Ascending aorta (tissue), 2 donors: ENCODE data around the gene SNRPA1. TPM values are rescaled to one million over a fixed set of nuclear protein-coding genes. Genes with fewer than 3 reads are reported as not detected.
A peak's percentile ranks its signal among the peaks of the same experiment; 100 is the strongest.

Experiments used
- DNase-seq, 2 donors: peaks; one replicate each; pipeline ENCODE4 v3.0.0-alpha.2; 2019; ENCODE audit warnings: low spot score in 2 of 2
- H3K27ac ChIP-seq, 2 donors: fragments of 200-600 bp; sonication (generic); one replicate each; pipeline ENCODE4 v1.5.1; 2016 to 2017; ENCODE audit warnings: mild to moderate bottlenecking in 1 of 2
- H3K27me3 ChIP-seq: fragments of 200-600 bp; sonication (generic); one replicate; pipeline ENCODE4 v1.5.1; 2017
- H3K36me3 ChIP-seq, 2 donors: fragments of 200-600 bp; sonication (generic); one replicate each; pipeline ENCODE4 v1.5.1; 2016
- H3K4me1 ChIP-seq, 2 donors: fragments of 200-600 bp; sonication (generic); one replicate each; pipeline ENCODE4 v1.5.1; 2016 to 2017; ENCODE audit warnings: mild to moderate bottlenecking in 1 of 2
- H3K4me3 ChIP-seq, 2 donors: fragments of 200-600 bp; sonication (generic); one replicate each; pipeline ENCODE4 v1.5.1; 2016 to 2017; ENCODE audit warnings: mild to moderate bottlenecking in 1 of 2
- H3K9me3 ChIP-seq, 2 donors: fragments of 200-600 bp; sonication (generic); one replicate each; pipeline ENCODE4 v1.5.1; 2016
- intact Hi-C: fragments of 100-400 bp; cut with DNase I; formaldehyde crosslinking; loops from one replicate; pipeline ENCODE4 v1.15.1; 2023
- total RNA-seq: library from RNA; depleted of rRNA; stranded (reverse); fragments of >200 nt; gene quantifications from one replicate; pipeline ENCODE4 v1.1.0, GENCODE V29; 2016
- TF ChIP-seq, protein P1 (sequence below), 3 experiments: fragments of 200-600 bp in 2 of 3; fragments of 450-650 bp in 1 of 3; sonication (generic) in 2 of 3; IDR thresholded peaks; one replicate each; pipeline ENCODE4 v1.5.1; 2016 to 2019; ENCODE audit warnings: antibody characterized with exemption in 3 of 3, mild to moderate bottlenecking in 1 of 3, moderate library complexity in 1 of 3

SNRPA1 gene
- total RNA-seq, 1 donor from 2014 or later, result 17.8 TPM

DNA sequence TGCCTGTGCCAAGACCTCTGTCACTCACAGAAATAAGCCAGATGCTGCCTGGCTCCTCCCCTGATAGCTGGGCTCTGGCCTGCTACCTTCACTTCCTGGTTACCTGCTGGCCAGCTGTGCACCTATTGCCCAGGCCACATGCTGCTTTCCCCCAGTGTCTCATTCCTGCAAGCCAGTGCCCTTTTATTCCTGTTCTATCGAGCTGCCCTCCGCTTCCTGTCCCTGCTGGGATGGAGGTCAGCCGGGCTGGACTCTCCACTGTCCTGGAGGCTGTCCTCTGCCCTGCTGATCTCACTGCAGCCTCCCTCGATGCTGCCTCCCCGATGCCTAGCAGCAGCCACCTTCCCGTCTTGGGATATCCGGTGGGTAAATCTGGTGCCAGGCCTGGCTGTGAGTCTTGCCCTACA is 37.0 kb upstream of the SNRPA1 start:
- TF ChIP-seq, protein P1, sequence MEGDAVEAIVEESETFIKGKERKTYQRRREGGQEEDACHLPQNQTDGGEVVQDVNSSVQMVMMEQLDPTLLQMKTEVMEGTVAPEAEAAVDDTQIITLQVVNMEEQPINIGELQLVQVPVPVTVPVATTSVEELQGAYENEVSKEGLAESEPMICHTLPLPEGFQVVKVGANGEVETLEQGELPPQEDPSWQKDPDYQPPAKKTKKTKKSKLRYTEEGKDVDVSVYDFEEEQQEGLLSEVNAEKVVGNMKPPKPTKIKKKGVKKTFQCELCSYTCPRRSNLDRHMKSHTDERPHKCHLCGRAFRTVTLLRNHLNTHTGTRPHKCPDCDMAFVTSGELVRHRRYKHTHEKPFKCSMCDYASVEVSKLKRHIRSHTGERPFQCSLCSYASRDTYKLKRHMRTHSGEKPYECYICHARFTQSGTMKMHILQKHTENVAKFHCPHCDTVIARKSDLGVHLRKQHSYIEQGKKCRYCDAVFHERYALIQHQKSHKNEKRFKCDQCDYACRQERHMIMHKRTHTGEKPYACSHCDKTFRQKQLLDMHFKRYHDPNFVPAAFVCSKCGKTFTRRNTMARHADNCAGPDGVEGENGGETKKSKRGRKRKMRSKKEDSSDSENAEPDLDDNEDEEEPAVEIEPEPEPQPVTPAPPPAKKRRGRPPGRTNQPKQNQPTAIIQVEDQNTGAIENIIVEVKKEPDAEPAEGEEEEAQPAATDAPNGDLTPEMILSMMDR (IDR thresholded peaks at IDR 0.05), result no peak
- no peak for DNase-seq
- intact Hi-C loops, result no loop called here

DNA sequence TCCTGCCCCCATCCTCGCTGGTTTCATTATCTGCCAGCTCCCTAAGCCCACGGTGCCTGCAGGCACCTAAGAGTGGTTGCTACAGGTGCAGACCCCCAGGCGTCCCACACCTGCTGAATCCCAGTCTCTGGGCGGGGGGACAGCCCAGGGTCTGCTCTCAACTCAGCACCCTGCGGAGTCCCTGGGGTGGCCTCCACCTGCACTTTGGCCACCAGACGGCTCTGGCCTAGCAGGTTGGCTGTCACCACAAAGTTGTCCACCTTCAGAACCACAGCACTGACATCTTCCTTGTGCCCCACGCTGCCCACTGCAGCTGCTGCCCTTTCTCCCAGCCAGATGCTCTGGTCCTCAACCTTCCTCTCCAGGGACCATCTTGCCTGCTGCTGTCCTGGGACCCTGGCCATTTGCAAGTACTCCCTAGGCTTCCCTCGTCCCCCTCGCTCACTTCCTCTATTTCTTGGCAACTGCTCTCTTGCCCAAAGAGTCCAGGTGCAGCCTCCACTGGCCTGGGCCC is 34.9 kb upstream of the SNRPA1 start:
- no peaks in the 10 kb centered on the region for H3K27me3 ChIP-seq
- H3K36me3 ChIP-seq, result no peaks in the 10 kb centered on the region
- no peak for DNase-seq
- no peak overlapping the region for H3K27ac ChIP-seq
- no peaks in the 10 kb centered on the region for H3K4me1 ChIP-seq
- intact Hi-C loops, result no loop called here
- TF ChIP-seq, protein P1 (IDR thresholded peaks at IDR 0.05), result no peak
- H3K9me3 ChIP-seq, result no peaks in the 10 kb centered on the region
- H3K4me3 ChIP-seq, result no peak overlapping the region

More for the DNA sequence above, 37.0 kb upstream of the SNRPA1 start:
- no peaks in the 10 kb centered on the region for H3K36me3 ChIP-seq
- H3K9me3 ChIP-seq, result no peaks in the 10 kb centered on the region
- no peak overlapping the region for H3K27ac ChIP-seq
- H3K4me1 ChIP-seq, result no peaks in the 10 kb centered on the region
- H3K4me3 ChIP-seq, result no peak overlapping the region
- no peaks in the 10 kb centered on the region for H3K27me3 ChIP-seq

DNA sequence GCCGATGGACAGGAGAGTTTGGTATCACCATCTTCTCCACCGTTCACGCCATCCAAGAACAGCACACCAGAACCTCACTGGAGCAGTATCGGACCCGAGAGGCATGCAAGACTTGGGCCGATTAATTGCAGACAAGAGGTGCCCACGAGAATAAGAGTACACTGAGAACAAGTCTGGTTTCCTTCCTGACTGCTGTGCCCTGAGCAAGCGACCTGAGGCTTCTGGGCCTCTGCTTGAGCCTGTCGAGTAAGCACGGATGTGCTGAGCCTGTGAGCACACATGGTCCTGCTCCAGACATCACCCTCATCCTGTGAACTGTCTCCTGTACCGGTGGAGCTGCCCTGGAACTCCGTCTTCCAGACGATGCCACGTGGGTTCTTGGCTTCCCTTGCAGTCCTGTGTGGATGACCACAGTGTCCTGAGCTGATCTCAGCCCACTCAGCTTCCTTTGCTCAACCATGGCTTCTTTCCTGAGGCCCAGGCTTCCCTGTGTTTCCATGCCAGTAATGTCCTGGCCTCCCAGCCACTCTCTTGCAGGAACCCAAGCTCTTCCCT is 34.3 kb upstream of the SNRPA1 start:
- Histone ChIP-seq H3K36me3 (no peaks in the 10 kb centered on the region), H3K4me3 (no peak overlapping the region), H3K4me1 (no peaks in the 10 kb centered on the region), H3K9me3 (no peaks in the 10 kb centered on the region), H3K27ac (no peak overlapping the region), H3K27me3 (no peaks in the 10 kb centered on the region)
- TF ChIP-seq, protein P1 (IDR thresholded peaks at IDR 0.05), result no peak
- no peak for DNase-seq
- intact Hi-C loops, result no loop called here

DNA sequence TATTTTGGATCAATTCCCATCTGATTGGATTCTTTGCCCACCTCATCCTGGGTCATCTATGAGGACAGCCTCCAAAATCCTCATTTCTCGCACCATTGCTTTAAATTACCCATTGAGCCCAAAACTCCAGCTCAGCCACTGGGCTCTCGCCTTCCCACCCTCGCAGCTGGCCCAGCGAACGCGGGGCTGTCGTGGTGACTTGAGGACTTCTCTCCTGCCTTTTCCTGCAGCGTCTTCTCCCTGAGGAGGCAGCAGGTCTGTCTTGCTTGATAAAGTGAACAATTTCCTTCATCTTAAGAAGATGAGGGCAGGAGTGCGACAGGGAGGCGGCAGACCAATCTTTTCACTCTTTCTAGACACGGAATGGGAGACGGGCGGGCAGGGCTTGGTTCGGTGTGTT is 33.0 kb upstream of the SNRPA1 start:
- no peak for DNase-seq
- intact Hi-C loops, result no loop called here
- TF ChIP-seq, protein P1 (IDR thresholded peaks at IDR 0.05), result no peak
- Histone ChIP-seq H3K4me3 (no peak overlapping the region), H3K27me3 (no peaks in the 10 kb centered on the region), H3K9me3 (no peaks in the 10 kb centered on the region), H3K4me1 (no peaks in the 10 kb centered on the region), H3K27ac (no peak overlapping the region), H3K36me3 (no peaks in the 10 kb centered on the region)

DNA sequence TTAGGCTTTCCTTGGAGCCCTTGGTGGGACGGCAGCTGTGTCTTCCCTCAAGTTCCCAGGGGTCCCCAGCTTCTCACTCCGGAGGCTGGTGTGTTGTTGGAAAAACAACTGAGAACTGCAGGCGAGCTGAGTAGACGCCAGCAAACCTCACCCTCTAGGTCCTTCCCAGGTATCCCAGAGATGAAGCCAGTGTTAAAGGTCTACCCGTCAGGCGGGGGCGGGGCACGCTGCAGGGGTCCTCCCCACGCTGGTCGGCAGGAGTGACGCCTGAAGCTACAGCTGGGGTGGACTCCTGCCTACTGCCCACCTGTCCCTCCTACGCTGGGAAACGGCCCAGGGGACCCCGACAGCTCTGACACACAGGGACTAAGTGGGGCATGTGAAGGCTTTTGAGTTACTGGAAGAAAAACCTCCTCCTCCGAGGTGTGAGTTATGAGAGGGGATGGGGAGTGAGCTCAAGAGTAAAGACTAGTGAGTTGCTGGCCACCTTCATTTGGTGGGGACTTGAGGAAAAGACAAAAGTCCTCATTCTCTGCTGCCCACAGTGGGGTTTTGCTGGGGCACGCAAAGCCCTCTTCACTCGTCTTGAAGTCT is 32.2 kb upstream of the SNRPA1 start:
- Histone ChIP-seq H3K9me3 (no peaks in the 10 kb centered on the region), H3K4me3 (no peak overlapping the region), H3K27me3 (no peaks in the 10 kb centered on the region), H3K36me3 (no peaks in the 10 kb centered on the region), H3K27ac (no peak overlapping the region), H3K4me1 (no peaks in the 10 kb centered on the region)
- TF ChIP-seq, protein P1 (IDR thresholded peaks at IDR 0.05), result no peak
- intact Hi-C loops, result no loop called here
- peak in 1 of 2 donors; percentile 51 for DNase-seq
